HG02870 (cell line): ENCODE data around the gene CDH12.
"Not testable (repeated sequence)": the region's sequence is repeated elsewhere in the genome, so short reads cannot be mapped to it uniquely, and the experiment has no call there.

ENCODE experiments used
- ATAC-seq: cut with Tn5 transposase; IDR thresholded peaks from one replicate; pipeline ENCODE4 v1.9.1; 2021; ENCODE audit warnings: mild to moderate bottlenecking, moderate library complexity; ENCODE audit not compliant: unreplicated experiment

Gene CDH12

DNA sequence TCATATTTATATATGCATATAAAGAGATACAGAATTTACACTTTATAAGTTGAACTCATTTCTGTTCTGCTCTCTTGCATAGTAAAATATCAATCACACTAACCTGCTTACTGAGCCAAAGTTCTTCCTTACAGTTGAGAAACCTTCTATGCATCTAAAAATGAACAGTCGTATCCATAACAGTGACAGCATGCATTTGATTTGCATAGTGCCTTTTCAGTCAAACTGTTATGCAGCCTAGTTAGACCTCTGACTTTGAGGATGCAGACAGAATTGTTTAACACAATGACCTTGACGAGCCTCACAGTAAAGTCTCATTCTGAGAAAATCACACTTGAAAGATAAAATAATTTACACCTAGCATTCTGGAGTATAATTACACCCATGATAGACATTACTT lies 683.9 kb downstream of the CDH12 start:
- not testable (repeated sequence) for ATAC-seq

DNA sequence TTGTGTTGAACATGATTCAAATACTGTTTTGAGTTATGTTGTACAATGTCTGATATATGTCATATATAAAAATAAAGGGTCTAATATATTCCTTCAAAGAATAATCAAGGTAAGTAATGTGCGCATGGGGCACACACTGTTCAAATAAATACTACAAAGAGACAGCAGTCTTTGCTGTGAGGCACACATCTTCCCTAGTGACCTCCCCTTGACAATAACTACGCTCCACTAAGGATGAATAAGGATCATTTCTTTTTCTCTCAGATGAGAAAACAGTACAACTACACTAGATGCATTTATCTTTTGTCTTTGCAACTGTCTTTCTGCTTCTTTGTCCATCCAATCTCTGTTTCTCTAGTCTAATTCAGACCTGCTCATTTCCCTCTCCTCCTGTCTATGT lies 684.4 kb downstream of the CDH12 start:
- not testable (repeated sequence) for ATAC-seq

DNA sequence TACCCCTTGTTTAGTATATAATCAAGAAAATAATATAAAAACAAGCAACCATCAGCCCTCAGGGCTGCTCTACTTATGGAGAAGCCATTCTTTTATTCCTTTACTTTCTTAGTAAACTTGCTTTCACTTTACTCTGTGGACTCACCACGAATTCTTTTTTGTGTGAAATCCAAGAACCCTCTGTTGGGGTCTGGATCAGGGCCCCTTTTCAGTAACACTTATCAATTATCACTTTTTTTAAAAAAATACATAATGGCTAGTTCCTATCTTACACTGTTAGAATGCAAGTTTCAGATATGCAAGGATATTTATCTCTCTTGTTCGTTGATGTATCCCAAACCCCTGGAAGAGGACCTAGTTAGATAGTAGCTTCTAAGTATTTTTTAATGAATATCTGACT lies 687.2 kb downstream of the CDH12 start:
- ATAC-seq: not testable (repeated sequence)

GRCh38 chr5:22164910-22165748 lies 688.0 kb downstream of the CDH12 start:
- not testable (repeated sequence) for ATAC-seq

DNA sequence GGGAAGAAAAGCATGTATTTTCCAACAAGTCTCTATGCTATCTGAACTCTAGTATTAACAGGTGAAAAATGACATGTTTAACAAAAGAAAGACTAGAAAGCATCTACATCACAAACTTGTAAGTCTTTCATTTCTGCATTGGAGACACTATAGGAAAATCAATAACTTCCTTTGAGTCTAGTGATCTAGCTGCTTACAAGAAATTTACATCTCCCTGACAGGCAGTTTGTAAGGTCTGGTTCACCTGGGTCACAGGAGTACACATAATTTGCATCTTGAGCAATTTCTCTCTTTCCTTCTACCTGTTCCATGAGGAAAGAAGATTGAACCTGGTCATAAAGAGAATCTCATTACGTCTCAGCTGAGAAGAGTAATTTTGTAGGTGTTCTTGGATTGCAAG lies 696.2 kb downstream of the CDH12 start:
- not testable (repeated sequence) for ATAC-seq

GRCh38 chr5:22154779-22155178 lies 698.4 kb downstream of the CDH12 start:
- ATAC-seq: not testable (repeated sequence)

DNA sequence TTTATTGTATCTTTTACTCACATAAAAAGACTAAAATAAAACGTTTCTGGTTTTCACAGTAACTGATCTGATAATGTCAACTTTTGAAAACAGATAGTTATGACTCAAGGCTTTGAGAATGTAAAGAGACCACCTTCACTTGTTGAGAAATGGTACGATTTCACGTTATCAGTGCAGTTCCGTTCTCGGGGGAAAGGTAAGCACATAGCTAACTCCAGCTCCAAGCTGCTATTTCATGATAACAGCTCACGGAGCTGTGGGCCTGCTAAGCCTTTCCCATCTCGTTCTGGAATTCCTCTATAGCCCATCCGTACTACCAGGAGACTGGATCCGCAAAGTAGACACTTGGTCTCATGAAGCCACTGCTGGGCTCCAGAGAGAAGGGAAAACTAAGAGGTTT lies 701.3 kb downstream of the CDH12 start:
- not testable (repeated sequence) for ATAC-seq

DNA sequence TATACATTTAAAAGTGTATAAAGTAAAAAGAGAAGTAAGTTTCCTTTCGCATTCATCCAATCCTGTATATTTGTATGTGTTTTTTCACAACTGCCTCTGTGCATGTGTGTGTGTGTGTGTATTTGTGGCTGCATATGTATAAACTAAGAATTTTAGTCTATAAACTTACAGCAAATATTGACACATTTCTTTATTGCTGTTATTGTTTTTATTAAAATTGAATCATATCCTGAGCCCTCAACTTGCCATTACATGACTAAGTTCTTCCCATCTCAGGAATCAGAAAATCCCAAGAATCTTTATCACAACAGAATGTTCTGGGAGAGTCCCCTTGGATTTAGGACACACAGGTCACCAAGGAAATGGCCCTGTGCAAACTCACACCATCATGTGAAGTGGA lies 712.7 kb downstream of the CDH12 start:
- not testable (repeated sequence) for ATAC-seq

DNA sequence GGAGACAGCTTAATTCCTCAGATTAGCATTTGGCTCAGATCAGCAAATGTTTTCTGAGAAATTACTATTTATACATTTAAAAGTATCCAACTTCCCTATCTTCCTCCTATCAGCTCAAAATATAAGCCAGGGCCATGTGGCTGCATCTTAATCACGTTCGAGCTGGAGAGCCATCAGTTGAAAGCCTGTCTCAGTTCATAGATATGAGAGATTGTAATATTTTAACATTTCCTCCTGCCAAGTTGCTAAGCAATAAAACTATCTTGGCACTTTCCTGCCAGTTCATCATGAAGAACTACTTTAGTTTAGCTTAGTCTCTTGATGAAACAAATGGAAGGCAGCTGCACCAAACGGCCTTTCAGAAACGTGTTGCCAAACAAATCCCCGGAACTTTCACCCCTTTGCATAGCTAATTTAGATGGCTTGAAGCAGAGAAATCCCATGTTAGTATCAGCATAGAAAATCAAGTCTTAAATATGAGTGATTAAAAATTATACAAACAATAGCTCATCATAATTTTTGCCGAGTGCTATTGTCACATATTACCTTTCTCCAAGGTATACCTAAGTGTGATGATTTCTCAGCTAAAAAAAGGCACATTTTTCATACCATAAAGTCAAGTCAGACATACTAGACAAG lies 713.4 kb downstream of the CDH12 start:
- ATAC-seq: not testable (repeated sequence)

DNA sequence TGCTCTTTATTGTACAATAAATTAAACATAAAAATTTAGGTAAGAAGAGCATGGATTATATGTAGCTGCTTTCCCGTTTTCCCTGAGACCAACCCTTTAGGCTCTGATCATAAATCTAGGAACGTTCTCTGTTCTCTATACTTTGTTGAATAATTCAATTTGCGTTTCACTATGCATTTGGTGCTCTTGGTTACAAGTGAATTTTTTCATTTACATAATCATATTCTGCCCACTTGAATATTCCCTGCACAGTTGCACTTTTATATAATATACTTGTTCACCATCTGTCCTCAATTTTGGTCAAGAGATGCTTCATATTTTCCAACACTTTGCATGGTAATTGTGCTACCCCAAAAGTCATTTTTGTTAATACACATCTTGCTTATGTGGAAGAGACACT lies 741.8 kb downstream of the CDH12 start:
- no peak for ATAC-seq

GRCh38 chr5:22109315-22109714 lies 743.8 kb downstream of the CDH12 start:
- ATAC-seq: no peak

GRCh38 chr5:22108545-22108944 lies 744.6 kb downstream of the CDH12 start:
- ATAC-seq: no peak

- no peak for ATAC-seq
Measured at GRCh38 chr5:22102823-22103359, 750.3 kb downstream of the CDH12 start.

DNA sequence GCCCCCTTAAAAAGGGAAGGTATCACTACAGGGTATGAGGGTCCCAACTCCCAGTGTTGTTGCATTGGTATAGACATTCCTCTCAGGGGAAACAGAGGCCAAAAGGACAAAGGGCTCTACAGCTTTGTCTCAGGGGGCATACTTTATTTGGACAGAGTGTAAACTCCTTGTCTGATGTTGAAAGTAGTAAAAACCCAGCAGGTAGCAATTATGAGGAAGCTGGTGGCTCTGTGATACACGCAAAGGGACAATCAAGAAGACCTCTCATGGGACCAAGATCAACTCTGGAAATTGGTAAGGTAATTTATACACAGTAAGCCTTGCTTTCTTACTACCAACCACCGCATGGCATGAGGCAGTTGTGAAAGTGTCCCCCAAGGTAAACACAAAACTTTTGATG lies 764.6 kb downstream of the CDH12 start:
- ATAC-seq: no peak

GRCh38 chr5:22079566-22079965 lies 773.6 kb downstream of the CDH12 start:
- ATAC-seq: no peak

- ATAC-seq: no peak
Measured at GRCh38 chr5:22079002-22079401, 774.1 kb downstream of the CDH12 start.

GRCh38 chr5:22076586-22076985 lies 776.6 kb downstream of the CDH12 start:
- ATAC-seq: no peak

DNA sequence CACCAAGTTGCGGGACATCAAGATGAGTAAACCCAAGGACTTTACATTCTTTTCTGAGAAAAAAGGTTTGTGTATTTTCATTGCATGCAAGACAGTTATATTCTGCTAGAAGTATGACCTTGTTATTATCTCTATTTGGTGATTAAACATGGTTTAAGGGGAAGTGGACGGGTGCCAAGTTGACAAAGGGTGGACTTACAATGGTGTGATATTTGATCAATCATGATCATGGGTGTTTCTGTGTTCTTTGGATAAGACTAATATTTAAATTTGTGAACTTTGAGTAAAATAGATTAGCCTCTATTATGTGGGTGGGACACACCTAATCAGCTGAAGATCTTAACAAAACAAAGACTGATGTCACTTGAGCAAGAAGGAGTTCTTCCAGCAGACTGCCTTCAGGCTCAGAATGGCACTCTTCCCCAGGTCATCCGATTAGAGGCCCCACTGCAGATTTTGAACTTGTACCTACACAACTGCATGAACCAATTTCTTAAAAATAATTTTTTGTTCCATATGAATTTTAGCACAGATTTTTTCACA lies 782.9 kb downstream of the CDH12 start:
- ATAC-seq: no peak

DNA sequence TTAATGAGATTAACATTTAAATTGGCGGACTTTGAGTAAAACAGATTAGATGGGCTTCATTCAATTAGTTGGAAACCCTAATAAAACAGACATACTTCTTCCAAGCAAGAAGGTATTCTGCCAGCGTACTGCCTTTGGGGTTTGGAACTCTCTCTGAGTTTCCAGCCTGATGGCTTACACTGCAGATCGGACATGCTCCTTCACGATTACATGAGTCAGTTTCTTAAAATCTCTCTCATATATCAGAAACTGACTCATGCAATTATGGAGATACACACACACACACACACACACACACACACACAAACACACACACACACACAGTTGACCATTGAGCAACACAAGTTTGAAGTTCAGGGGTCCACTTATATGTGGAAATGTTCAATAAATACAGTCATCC lies 789.4 kb downstream of the CDH12 start:
- ATAC-seq: no peak

GRCh38 chr5:22058620-22059019 lies 794.5 kb downstream of the CDH12 start:
- no peak for ATAC-seq

GRCh38 chr5:22057012-22057411 lies 796.1 kb downstream of the CDH12 start:
- ATAC-seq: no peak

DNA sequence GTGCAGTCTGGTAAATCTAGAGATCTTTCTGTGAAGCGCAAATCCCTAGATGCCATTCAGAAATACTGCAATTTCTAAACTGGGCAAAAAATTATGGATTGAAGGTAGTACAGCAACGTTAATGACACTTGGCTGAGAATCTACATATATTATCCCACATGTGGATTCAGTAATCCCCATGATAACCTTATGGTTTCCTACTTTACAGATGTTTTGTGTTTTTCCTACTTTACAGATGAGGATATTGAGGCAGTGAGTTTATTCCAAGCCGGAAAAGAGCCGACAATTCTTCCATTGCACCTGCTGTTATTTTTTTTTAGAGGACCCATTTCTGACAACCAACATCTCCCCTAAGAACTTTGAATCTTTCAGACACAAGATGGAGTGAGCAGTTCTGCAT lies 796.5 kb downstream of the CDH12 start:
- no peak for ATAC-seq
